Glutamatergic neuron (in vitro differentiated cells): ENCODE measurements around the gene LDLRAP1. TPM values are rescaled to one million over a fixed set of nuclear protein-coding genes. Genes with fewer than 3 reads are reported as not detected.

Experiments used
- DNase-seq: peaks from one replicate; pipeline ENCODE4 v3.0.0; 2022
- H3K27ac Mint-ChIP-seq: one replicate; pipeline ENCODE4 v1.8.0; 2020; ENCODE audit warnings: mild to moderate bottlenecking, mixed read lengths, inconsistent platforms; ENCODE audit not compliant: unreplicated experiment
- H3K27me3 Mint-ChIP-seq: one replicate; pipeline ENCODE4 v1.8.0; 2020; ENCODE audit warnings: mild to moderate bottlenecking, moderate library complexity, mixed read lengths, inconsistent platforms; ENCODE audit not compliant: unreplicated experiment
- H3K36me3 Mint-ChIP-seq: one replicate; pipeline ENCODE4 v1.8.0; 2020; ENCODE audit warnings: mild to moderate bottlenecking, mixed read lengths, inconsistent platforms; ENCODE audit not compliant: unreplicated experiment
- H3K4me1 Mint-ChIP-seq: one replicate; pipeline ENCODE4 v1.8.0; 2020; ENCODE audit warnings: mild to moderate bottlenecking, low read depth, mixed read lengths, inconsistent platforms; ENCODE audit not compliant: unreplicated experiment
- H3K4me3 Mint-ChIP-seq: one replicate; pipeline ENCODE4 v1.8.0; 2020; ENCODE audit warnings: mild to moderate bottlenecking, mixed read lengths, inconsistent platforms; ENCODE audit not compliant: unreplicated experiment
- H3K9me3 Mint-ChIP-seq: one replicate; pipeline ENCODE4 v1.8.0; 2020; ENCODE audit warnings: mild to moderate bottlenecking, moderate library complexity, mixed read lengths, inconsistent platforms; ENCODE audit not compliant: unreplicated experiment
- CTCF ChIP-seq: fragments of 200-600 bp; sonication (generic); IDR thresholded peaks from one replicate; pipeline ENCODE4 v1.5.0; 2021; ENCODE audit not compliant: partially characterized antibody, unreplicated experiment
- total RNA-seq: library from RNA; stranded (reverse); fragmentation: NEBNext Ultra II Directional; extraction: Animal tissue kit (Norgen Biotek cat#: 25700); gene quantifications from one replicate; pipeline ENCODE4 v1.2.1, GENCODE V29; 2021; ENCODE audit not compliant: unreplicated experiment

The LDLRAP1 gene
- total RNA-seq, 1 donor from 2014 or later, result 2.4 TPM

DNA sequence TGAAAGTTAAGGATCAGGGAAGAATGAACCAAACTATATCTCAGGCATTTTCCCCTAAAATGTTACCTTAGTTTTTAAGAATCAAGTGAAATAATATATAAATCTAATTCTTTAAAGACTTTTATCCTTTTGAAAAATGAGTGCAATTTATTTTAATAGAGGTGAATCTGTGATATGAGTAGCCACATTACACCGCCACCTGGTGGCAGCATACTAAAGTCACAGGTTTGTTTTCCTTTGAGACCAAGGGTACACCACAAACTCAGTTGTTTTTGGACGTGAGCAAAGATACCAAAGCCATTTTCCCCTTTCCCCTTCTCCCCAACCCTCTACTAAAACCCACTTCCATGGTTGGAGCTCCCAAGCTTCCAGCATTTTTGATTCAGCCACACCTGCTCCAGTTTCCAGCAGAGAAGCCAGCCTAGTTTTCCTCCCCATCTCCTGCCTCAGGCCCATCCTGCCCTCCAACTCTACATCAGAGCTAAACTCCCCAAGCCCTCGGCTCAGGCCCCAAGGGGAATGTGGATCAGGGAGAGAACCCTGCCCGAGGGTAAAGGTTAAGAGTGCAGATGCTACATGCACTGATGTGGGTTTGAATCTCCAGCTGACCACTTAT, 22.9 kb upstream of the LDLRAP1 start:
- Mint-ChIP-seq H3K9me3 (peaks cover 5% of the 10 kb centered on the region), H3K4me1 (peaks cover 11% of the 10 kb centered on the region), H3K36me3 (peaks cover 5% of the 10 kb centered on the region), H3K4me3 (no peak overlapping the region), H3K27ac (no peak overlapping the region), H3K27me3 (peaks cover 6% of the 10 kb centered on the region)
- TF ChIP-seq CTCF, result peak; percentile 90
- DNase-seq, result peak; percentile 64

GRCh38 chr1:25522031-25522655, 21.3 kb upstream of the LDLRAP1 start:
- Mint-ChIP-seq H3K9me3 (peaks cover 5% of the 10 kb centered on the region), H3K36me3 (peaks cover 5% of the 10 kb centered on the region), H3K4me3 (peak overlapping the region; percentile 74), H3K27ac (peak overlapping the region; percentile 70), H3K27me3 (peaks cover 6% of the 10 kb centered on the region), H3K4me1 (peaks cover 11% of the 10 kb centered on the region)
- no peak for TF ChIP-seq CTCF
- peak; percentile 66 for DNase-seq

DNA sequence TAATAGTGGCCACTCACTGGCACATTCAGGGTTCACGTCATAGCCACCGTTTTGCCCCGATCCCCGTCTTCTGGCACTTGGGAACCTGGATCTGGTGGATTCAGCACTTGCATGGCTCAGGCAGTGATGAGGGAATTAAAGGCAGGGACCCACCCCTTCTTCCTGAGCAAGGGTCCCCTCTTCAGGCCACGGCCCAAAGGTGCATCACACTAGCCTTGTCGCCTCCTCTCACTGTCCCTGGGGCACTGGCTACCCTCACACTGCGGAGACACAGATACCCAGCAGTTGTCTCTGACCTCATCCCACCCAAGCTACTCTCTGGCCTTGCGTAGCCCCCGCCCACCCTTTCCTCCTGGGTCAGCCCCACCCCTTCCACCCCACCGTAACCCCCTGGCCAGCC, 19.9 kb upstream of the LDLRAP1 start:
- peak overlapping the region; percentile 25 for H3K4me3 Mint-ChIP-seq
- peak; percentile 62 for DNase-seq
- peaks cover 5% of the 10 kb centered on the region for H3K9me3 Mint-ChIP-seq
- peaks cover 5% of the 10 kb centered on the region for H3K36me3 Mint-ChIP-seq
- H3K27ac Mint-ChIP-seq, result no peak overlapping the region
- peaks cover 11% of the 10 kb centered on the region for H3K4me1 Mint-ChIP-seq
- peaks cover 6% of the 10 kb centered on the region for H3K27me3 Mint-ChIP-seq
- TF ChIP-seq CTCF, result no peak

DNA sequence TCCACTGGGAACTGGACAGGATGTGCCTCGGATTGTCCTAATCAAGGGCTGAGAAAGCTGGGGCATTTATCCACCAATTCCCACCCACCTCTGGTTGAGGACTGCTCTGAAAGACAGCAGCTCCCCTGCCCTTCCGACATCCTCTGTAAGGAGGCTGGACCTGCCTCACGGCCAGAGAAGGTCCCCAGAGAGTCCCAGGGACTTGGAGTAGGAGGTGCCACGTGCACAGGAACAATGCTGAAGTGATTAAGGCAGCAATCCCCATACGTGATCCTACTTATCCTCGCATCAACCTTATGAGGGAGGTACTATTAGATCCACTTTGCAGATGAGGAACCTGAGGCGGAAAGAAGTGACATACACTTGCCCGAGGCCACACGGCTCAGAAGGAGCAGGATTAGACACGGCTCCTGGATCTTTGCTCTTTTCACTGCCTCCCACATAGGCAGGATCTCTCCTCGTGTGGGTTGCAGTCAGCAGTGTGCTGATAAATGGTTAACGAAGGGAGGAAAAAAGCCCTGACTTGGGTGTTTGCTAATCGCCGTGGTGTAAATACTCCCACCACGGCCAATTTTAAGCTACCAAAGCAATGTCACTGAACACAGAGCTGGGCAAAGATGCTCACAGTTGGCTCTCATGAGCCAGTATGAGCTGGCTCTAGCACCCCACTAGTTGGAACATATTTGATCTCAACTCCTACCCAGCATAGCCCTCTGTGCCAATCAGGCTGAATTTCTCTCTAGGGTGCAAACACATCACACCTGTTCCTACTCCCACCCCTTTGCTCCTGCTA, 18.6 kb upstream of the LDLRAP1 start:
- no peak overlapping the region for H3K27ac Mint-ChIP-seq
- H3K4me1 Mint-ChIP-seq, result peaks cover 14% of the 10 kb centered on the region
- H3K27me3 Mint-ChIP-seq, result peaks cover 4% of the 10 kb centered on the region
- H3K36me3 Mint-ChIP-seq, result peaks cover 5% of the 10 kb centered on the region
- H3K4me3 Mint-ChIP-seq, result no peak overlapping the region
- H3K9me3 Mint-ChIP-seq, result peaks cover 8% of the 10 kb centered on the region
- no peak for DNase-seq
- TF ChIP-seq CTCF, result no peak

GRCh38 chr1:25525361-25525688, 18.1 kb upstream of the LDLRAP1 start:
- H3K27ac Mint-ChIP-seq, result no peak overlapping the region
- no peak for DNase-seq
- peaks cover 14% of the 10 kb centered on the region for H3K4me1 Mint-ChIP-seq
- H3K9me3 Mint-ChIP-seq, result peaks cover 8% of the 10 kb centered on the region
- TF ChIP-seq CTCF, result no peak
- H3K4me3 Mint-ChIP-seq, result no peak overlapping the region
- peaks cover 5% of the 10 kb centered on the region for H3K36me3 Mint-ChIP-seq
- H3K27me3 Mint-ChIP-seq, result peaks cover 4% of the 10 kb centered on the region
